Activated effector memory CD4-positive, alpha-beta T cell treated with anti-CD3 and anti-CD28 coated beads, Interleukin-2, amount 50 U/mL, for 16 hours (primary cell): Measurements from ENCODE around the gene EN1.

Experiments used
- DNase-seq: peaks from one replicate; pipeline ENCODE4 v3.0.0-alpha.2; 2020

Gene EN1

GRCh38 chr2:118846953-118847761 is at the start of gene EN1:
EN1 (minus strand) TSS chr2:118847648; CDS start chr2:118847167, 481 bp downstream.
- DNase-seq, result no peak

- no peak for DNase-seq
These were observed 45.7 kb upstream of the EN1 start for GRCh38 chr2:118893100-118893499.

- DNase-seq, result no peak
These were observed 42.5 kb upstream of the EN1 start for GRCh38 chr2:118889995-118890394.

- no peak for DNase-seq
These were observed 36.3 kb upstream of the EN1 start for GRCh38 chr2:118883792-118884191.

- DNase-seq, result peak; percentile 82
These were observed 35.4 kb upstream of the EN1 start for GRCh38 chr2:118882693-118883336.

GRCh38 chr2:118881490-118882129 is 34.2 kb upstream of the EN1 start:
- DNase-seq, result peak; percentile 81

GRCh38 chr2:118880501-118880900 is 33.1 kb upstream of the EN1 start:
- no peak for DNase-seq

GRCh38 chr2:118878531-118879149 is 31.2 kb upstream of the EN1 start:
- no peak for DNase-seq

GRCh38 chr2:118875318-118875717 is 27.9 kb upstream of the EN1 start:
- no peak for DNase-seq

GRCh38 chr2:118874324-118874723 is 26.9 kb upstream of the EN1 start:
- no peak for DNase-seq

- DNase-seq, result no peak
These were observed 17.7 kb upstream of the EN1 start for GRCh38 chr2:118865106-118865505.

- no peak for DNase-seq
These were observed 16.8 kb upstream of the EN1 start for GRCh38 chr2:118864207-118864606.

GRCh38 chr2:118861731-118862130 is 14.3 kb upstream of the EN1 start:
- DNase-seq, result no peak

- no peak for DNase-seq
These were observed 13.8 kb upstream of the EN1 start for GRCh38 chr2:118861242-118861641.

- DNase-seq, result no peak
These were observed 13.1 kb upstream of the EN1 start for GRCh38 chr2:118860506-118860905.

GRCh38 chr2:118859157-118859770 is 11.8 kb upstream of the EN1 start:
- no peak for DNase-seq

- DNase-seq, result no peak
These were observed 11.2 kb upstream of the EN1 start for GRCh38 chr2:118858485-118859156.

- DNase-seq, result no peak
These were observed 10.4 kb upstream of the EN1 start for GRCh38 chr2:118857677-118858484.

GRCh38 chr2:118856978-118857676 is 9.7 kb upstream of the EN1 start:
- DNase-seq, result no peak

- DNase-seq, result no peak
These were observed 9.0 kb upstream of the EN1 start for GRCh38 chr2:118856330-118856977.
